ENCODE measurements around the gene TXK. TPM values are rescaled to one million over a fixed set of nuclear protein-coding genes. Genes with fewer than 3 reads are reported as not detected.

Gene TXK
- total RNA-seq, 1 donor from 2014 or later, result 0.50 TPM

DNA sequence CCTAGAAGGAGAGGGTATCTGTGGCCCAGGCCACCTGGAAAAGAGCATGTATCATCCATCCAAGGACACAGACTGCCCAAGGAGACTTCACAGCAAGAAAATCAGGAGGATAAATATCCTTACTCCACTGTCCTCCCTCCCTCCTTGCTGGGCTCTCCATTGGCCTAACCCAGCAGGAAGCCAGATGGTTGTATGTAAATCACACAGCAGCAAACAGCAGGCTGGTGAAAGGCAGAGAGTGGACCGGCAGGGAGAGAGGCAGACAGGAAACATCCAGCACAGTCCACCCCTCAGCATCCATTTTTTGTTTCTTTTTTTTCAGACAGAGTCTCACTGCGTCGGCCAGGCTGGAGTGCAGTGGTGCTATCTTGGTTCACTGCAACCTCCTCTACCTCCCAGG is 17.5 kb downstream of the TXK start:
- Mint-ChIP-seq H3K36me3 (ENCODE audit: low read depth, unreplicated experiment) (no peaks in the 10 kb centered on the region), H3K4me3 (ENCODE audit: unreplicated experiment) (no peak overlapping the region), H3K27ac (ENCODE audit: unreplicated experiment) (no peak overlapping the region), H3K27me3 (ENCODE audit: low read depth, unreplicated experiment) (peaks cover 7% of the 10 kb centered on the region), H3K4me1 (ENCODE audit: low read depth, unreplicated experiment) (peaks cover 5% of the 10 kb centered on the region), H3K9me3 (ENCODE audit: unreplicated experiment) (no peaks in the 10 kb centered on the region)
- no peak for FAIRE-seq
- Histone ChIP-seq H3K36me3 (ENCODE audit: insufficient read depth, low read length) (no peaks in the 10 kb centered on the region), H3K4me2 (ENCODE audit: low read length) (no peak overlapping the region), H3K27me3 (ENCODE audit: insufficient read depth, low read length) (no peaks in the 10 kb centered on the region), H3K9me3 (ENCODE audit: insufficient read depth, low read depth, low read length) (no peaks in the 10 kb centered on the region), H2AFZ (ENCODE audit: low read depth, low read length) (no peak overlapping the region), H3K4me1 (ENCODE audit: insufficient read depth, low read length) (no peaks in the 10 kb centered on the region), H3K9ac (ENCODE audit: low read length) (no peak overlapping the region), H3K27ac (ENCODE audit: low read depth, low read length) (no peak overlapping the region), H3K79me2 (ENCODE audit: insufficient read depth, low read length) (no peaks in the 10 kb centered on the region), H4K20me1 (ENCODE audit: insufficient read depth, low read length) (no peaks in the 10 kb centered on the region), H3K4me3 (ENCODE audit: insufficient read depth, low read depth, low read length) (no peak overlapping the region)
- TF ChIP-seq, protein P1, sequence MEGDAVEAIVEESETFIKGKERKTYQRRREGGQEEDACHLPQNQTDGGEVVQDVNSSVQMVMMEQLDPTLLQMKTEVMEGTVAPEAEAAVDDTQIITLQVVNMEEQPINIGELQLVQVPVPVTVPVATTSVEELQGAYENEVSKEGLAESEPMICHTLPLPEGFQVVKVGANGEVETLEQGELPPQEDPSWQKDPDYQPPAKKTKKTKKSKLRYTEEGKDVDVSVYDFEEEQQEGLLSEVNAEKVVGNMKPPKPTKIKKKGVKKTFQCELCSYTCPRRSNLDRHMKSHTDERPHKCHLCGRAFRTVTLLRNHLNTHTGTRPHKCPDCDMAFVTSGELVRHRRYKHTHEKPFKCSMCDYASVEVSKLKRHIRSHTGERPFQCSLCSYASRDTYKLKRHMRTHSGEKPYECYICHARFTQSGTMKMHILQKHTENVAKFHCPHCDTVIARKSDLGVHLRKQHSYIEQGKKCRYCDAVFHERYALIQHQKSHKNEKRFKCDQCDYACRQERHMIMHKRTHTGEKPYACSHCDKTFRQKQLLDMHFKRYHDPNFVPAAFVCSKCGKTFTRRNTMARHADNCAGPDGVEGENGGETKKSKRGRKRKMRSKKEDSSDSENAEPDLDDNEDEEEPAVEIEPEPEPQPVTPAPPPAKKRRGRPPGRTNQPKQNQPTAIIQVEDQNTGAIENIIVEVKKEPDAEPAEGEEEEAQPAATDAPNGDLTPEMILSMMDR (IDR thresholded peaks at IDR 0.05; ENCODE audit: insufficient read depth, low read depth, low read length), result no peak
- no peak for TF ChIP-seq EZH2 (IDR thresholded peaks at IDR 0.05; ENCODE audit: insufficient read depth, low read length)
- no peak for DNase-seq (ENCODE audit: low read depth)

DNA sequence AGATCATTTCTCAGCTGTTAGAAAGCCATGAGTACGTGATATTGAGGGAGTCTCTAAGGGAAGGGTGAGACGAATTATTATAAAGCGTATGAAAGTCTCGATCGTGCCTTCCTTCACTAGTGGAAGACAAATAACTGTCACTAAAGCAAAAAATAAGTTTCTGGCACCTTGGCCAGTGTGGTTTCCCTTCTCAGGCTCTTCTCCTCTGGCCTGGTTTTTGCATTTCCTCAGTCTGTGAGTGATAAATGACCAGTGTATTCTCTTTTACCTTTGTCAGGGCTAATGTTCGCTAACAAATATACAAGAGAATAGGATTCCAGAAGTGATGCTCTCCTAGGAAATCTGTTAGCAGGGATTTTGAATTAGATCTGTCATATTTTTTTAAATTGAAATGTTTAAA is 19.6 kb downstream of the TXK start:
- H3K4me3 Mint-ChIP-seq (ENCODE audit: unreplicated experiment), result no peak overlapping the region
- Histone ChIP-seq H3K4me1 (ENCODE audit: insufficient read depth, low read length) (no peaks in the 10 kb centered on the region), H3K27ac (ENCODE audit: low read depth, low read length) (no peak overlapping the region), H3K4me3 (ENCODE audit: insufficient read depth, low read depth, low read length) (no peak overlapping the region), H4K20me1 (ENCODE audit: insufficient read depth, low read length) (no peaks in the 10 kb centered on the region), H3K9ac (ENCODE audit: low read length) (no peak overlapping the region), H3K36me3 (ENCODE audit: insufficient read depth, low read length) (no peaks in the 10 kb centered on the region), H3K79me2 (ENCODE audit: insufficient read depth, low read length) (no peaks in the 10 kb centered on the region), H3K9me3 (ENCODE audit: insufficient read depth, low read depth, low read length) (no peaks in the 10 kb centered on the region), H2AFZ (ENCODE audit: low read depth, low read length) (no peak overlapping the region), H3K27me3 (ENCODE audit: insufficient read depth, low read length) (no peaks in the 10 kb centered on the region), H3K4me2 (ENCODE audit: low read length) (no peak overlapping the region)
- no peak for TF ChIP-seq EZH2 (IDR thresholded peaks at IDR 0.05; ENCODE audit: insufficient read depth, low read length)
- TF ChIP-seq, protein P1 (IDR thresholded peaks at IDR 0.05; ENCODE audit: insufficient read depth, low read depth, low read length), result no peak
- H3K27me3 Mint-ChIP-seq (ENCODE audit: low read depth, unreplicated experiment), result peaks cover 5% of the 10 kb centered on the region
- no peaks in the 10 kb centered on the region for H3K36me3 Mint-ChIP-seq (ENCODE audit: low read depth, unreplicated experiment)
- H3K4me1 Mint-ChIP-seq (ENCODE audit: low read depth, unreplicated experiment), result peaks cover 5% of the 10 kb centered on the region
- no peaks in the 10 kb centered on the region for H3K9me3 Mint-ChIP-seq (ENCODE audit: unreplicated experiment)
- H3K27ac Mint-ChIP-seq (ENCODE audit: unreplicated experiment), result no peak overlapping the region
- no peak for FAIRE-seq
- no peak for DNase-seq (ENCODE audit: low read depth)

DNA sequence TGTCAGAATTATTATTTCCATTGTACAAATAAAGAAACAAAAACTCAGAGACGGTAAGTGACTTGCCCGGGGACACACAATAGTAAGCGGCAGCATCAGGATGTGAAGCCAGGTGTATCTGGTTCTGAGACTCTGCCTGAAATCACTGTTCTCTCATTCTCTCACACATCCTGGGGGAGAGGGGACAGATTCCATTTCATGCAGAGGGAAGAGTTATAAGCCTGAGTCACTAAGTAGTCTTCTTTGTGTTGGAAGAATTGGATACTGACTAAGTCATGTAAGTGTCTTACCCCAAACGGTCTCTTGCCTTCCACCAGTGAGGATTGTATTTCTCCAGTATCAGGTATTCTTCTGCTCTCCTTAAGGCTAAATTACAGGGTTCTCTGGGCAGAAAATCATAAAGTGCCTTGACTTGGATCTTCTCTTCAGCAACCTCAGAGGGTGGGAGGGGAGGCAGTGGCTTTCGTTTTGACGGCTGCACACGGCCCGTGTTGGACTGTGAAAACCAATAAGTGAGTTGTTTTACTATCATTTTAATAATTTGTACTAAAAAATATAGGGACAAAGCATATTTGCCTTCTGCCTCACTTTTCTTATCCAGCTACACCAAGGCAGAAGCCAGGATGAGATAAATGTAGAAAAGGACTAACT is 21.9 kb downstream of the TXK start:
- Histone ChIP-seq H3K27me3 (ENCODE audit: insufficient read depth, low read length) (no peaks in the 10 kb centered on the region), H3K36me3 (ENCODE audit: insufficient read depth, low read length) (no peaks in the 10 kb centered on the region), H3K4me3 (ENCODE audit: insufficient read depth, low read depth, low read length) (no peak overlapping the region), H3K9me3 (ENCODE audit: insufficient read depth, low read depth, low read length) (no peaks in the 10 kb centered on the region), H2AFZ (ENCODE audit: low read depth, low read length) (no peak overlapping the region), H3K4me1 (ENCODE audit: insufficient read depth, low read length) (no peaks in the 10 kb centered on the region), H3K9ac (ENCODE audit: low read length) (no peak overlapping the region), H4K20me1 (ENCODE audit: insufficient read depth, low read length) (no peaks in the 10 kb centered on the region), H3K4me2 (ENCODE audit: low read length) (peak overlapping the region; percentile 32), H3K27ac (ENCODE audit: low read depth, low read length) (no peak overlapping the region), H3K79me2 (ENCODE audit: insufficient read depth, low read length) (no peaks in the 10 kb centered on the region)
- no peak overlapping the region for H3K27ac Mint-ChIP-seq (ENCODE audit: unreplicated experiment)
- FAIRE-seq (no peak), DNase-seq (ENCODE audit: low read depth) (peak; percentile 45)
- peaks cover 11% of the 10 kb centered on the region for H3K4me1 Mint-ChIP-seq (ENCODE audit: low read depth, unreplicated experiment)
- H3K9me3 Mint-ChIP-seq (ENCODE audit: unreplicated experiment), result no peaks in the 10 kb centered on the region
- H3K4me3 Mint-ChIP-seq (ENCODE audit: unreplicated experiment), result no peak overlapping the region
- H3K36me3 Mint-ChIP-seq (ENCODE audit: low read depth, unreplicated experiment), result no peaks in the 10 kb centered on the region
- no peaks in the 10 kb centered on the region for H3K27me3 Mint-ChIP-seq (ENCODE audit: low read depth, unreplicated experiment)
- TF ChIP-seq EZH2 (IDR thresholded peaks at IDR 0.05; ENCODE audit: insufficient read depth, low read length), result no peak
- TF ChIP-seq, protein P1 (IDR thresholded peaks at IDR 0.05; ENCODE audit: insufficient read depth, low read depth, low read length), result no peak

Measured in astrocyte (in vitro differentiated cells and primary cell).